Sigmoid colon (tissue), 7 donors: ENCODE data around the gene SLC15A1. TPM values are rescaled to one million over a fixed set of nuclear protein-coding genes. Genes with fewer than 3 reads are reported as not detected.

ENCODE experiments used
- DNase-seq: peaks from one replicate; pipeline ENCODE4 v3.0.0-alpha.2; 2019
- H3K27ac ChIP-seq, 4 donors: fragments of 200-600 bp; sonication (generic); one replicate each; pipeline ENCODE4 v1.5.1; 2016 to 2019; ENCODE audit warnings: mild to moderate bottlenecking in 1 of 4
- H3K27me3 ChIP-seq, 3 donors: fragments of 200-600 bp; sonication (generic); one replicate each; pipeline ENCODE4 v1.5.1; 2019; ENCODE audit warnings: mild to moderate bottlenecking in 1 of 3
- H3K36me3 ChIP-seq, 4 donors: fragments of 200-600 bp; sonication (generic); one replicate each; pipeline ENCODE4 v1.5.1; 2016 to 2019
- H3K4me1 ChIP-seq, 4 donors: fragments of 200-600 bp; sonication (generic); one replicate each; pipeline ENCODE4 v1.5.1; 2017 to 2019
- H3K4me3 ChIP-seq, 4 donors: fragments of 200-600 bp; sonication (generic); one replicate each; pipeline ENCODE4 v1.5.1; 2017 to 2019; ENCODE audit warnings: mild to moderate bottlenecking in 2 of 4, moderate library complexity in 1 of 4
- H3K9me3 ChIP-seq, 4 donors: fragments of 200-600 bp in 3 of 4; sonication (generic) in 3 of 4; one replicate each; pipeline versions ENCODE4 v1.5.1 to v1.6.1; 2013 to 2019
- CTCF ChIP-seq, 4 experiments: fragments of 450-650 bp in 3 of 4; fragments of 200-600 bp in 1 of 4; IDR thresholded peaks; one replicate each; pipeline ENCODE4 v1.5.1; 2016 to 2019; ENCODE audit warnings: antibody characterized with exemption in 4 of 4, mild to moderate bottlenecking in 3 of 4, moderate library complexity in 2 of 4
- EP300 ChIP-seq, 4 donors: sonication (generic); formaldehyde crosslinking; IDR thresholded peaks; one replicate each; pipeline ENCODE4 v1.6.1; 2017; ENCODE audit warnings: antibody characterized with exemption in 4 of 4
- POLR2A ChIP-seq, 2 donors: fragments of 450-650 bp; IDR thresholded peaks; one replicate each; pipeline ENCODE4 v1.6.1; 2016; ENCODE audit warnings: antibody characterized with exemption in 2 of 2, mild to moderate bottlenecking in 2 of 2, moderate library complexity in 2 of 2
- POLR2AphosphoS5 ChIP-seq, 4 donors: sonication (generic); formaldehyde crosslinking; IDR thresholded peaks; one replicate each; pipeline ENCODE4 v1.6.1; 2017; ENCODE audit warnings: antibody characterized with exemption in 4 of 4
- WGBS, 2 donors: extraction: QIAGEN DNeasy Blood & Tissue Kit; methylation state at CpG; one replicate each; pipeline ENCODE4 v1.1.7; 2013; 5-methylcytosine and 5-hydroxymethylcytosine counted together
- intact Hi-C: fragments of 100-400 bp; cut with DNase I; formaldehyde crosslinking; loops from one replicate; pipeline ENCODE4 v1.15.1; 2023
- polyA plus RNA-seq, 3 donors: library from polyadenylated mRNA; stranded (reverse); fragments of 200-250 nt; gene quantifications; one replicate each; pipeline ENCODE4 v1.2.3, GENCODE V29; 2013
- total RNA-seq, 4 donors: library from RNA; depleted of rRNA; stranded (reverse); fragments of >200 nt; gene quantifications; one replicate each; pipeline ENCODE4 v1.1.0, GENCODE V29; 2016
- donor health status: healthy with polysubstance abuse.
- donor health status: Bipolar disorder and iron deficiency.
- donor health status: healthy.

Gene SLC15A1
- total and polyA plus RNA-seq, 7 donors: under 0.01 to 11.1 (median 2.1) TPM; not detected in 2

GRCh38 chr13:98797456-98797855 lies 45.0 kb upstream of the SLC15A1 start:
- Histone ChIP-seq H3K27ac (no peak overlapping the region), H3K4me1 (peaks cover 0 to 10% (median 3%) of the 10 kb centered on the region in 4 donors), H3K4me3 (no peak overlapping the region), H3K9me3 (no peaks in the 10 kb centered on the region), H3K36me3 (peaks cover 4 to 71% (median 23%) of the 10 kb centered on the region in 4 donors), H3K27me3 (no peaks in the 10 kb centered on the region)
- 82 to 90% methylated on average over 6 of the region's 6 CpGs for WGBS, 2 donors
- TF ChIP-seq EP300 (IDR thresholded peaks at IDR 0.05) (no peak), POLR2A (IDR thresholded peaks at IDR 0.05) (no peak), POLR2AphosphoS5 (IDR thresholded peaks at IDR 0.05) (no peak), CTCF (IDR thresholded peaks at IDR 0.05) (no peak)
- no peak for DNase-seq
- intact Hi-C loops: no loop called here

GRCh38 chr13:98796798-98797197 lies 44.3 kb upstream of the SLC15A1 start:
- Histone ChIP-seq H3K9me3 (no peaks in the 10 kb centered on the region), H3K27ac (no peak overlapping the region), H3K4me3 (no peak overlapping the region), H3K36me3 (peaks cover 4 to 71% (median 23%) of the 10 kb centered on the region in 4 donors), H3K4me1 (peaks cover 0 to 10% (median under 1%) of the 10 kb centered on the region in 4 donors), H3K27me3 (no peaks in the 10 kb centered on the region)
- intact Hi-C loops: no loop called here
- DNase-seq: no peak
- 93 to 95% methylated on average over 10 of the region's 10 CpGs for WGBS, 2 donors
- TF ChIP-seq POLR2AphosphoS5 (IDR thresholded peaks at IDR 0.05) (no peak), POLR2A (IDR thresholded peaks at IDR 0.05) (no peak), CTCF (IDR thresholded peaks at IDR 0.05) (no peak), EP300 (IDR thresholded peaks at IDR 0.05) (no peak)

GRCh38 chr13:98796191-98796590 lies 43.7 kb upstream of the SLC15A1 start:
- 93 to 94% methylated on average over 5 of the region's 5 CpGs for WGBS, 2 donors
- Histone ChIP-seq H3K4me3 (no peak overlapping the region), H3K27ac (no peak overlapping the region), H3K4me1 (peaks cover 0 to 8% (median 0%) of the 10 kb centered on the region in 4 donors), H3K27me3 (no peaks in the 10 kb centered on the region), H3K36me3 (peaks cover 4 to 71% (median 23%) of the 10 kb centered on the region in 4 donors), H3K9me3 (no peaks in the 10 kb centered on the region)
- no peak for DNase-seq
- intact Hi-C loops: no loop called here
- no peak for TF ChIP-seq CTCF (IDR thresholded peaks at IDR 0.05)
- no peak for TF ChIP-seq EP300 (IDR thresholded peaks at IDR 0.05)
- no peak for TF ChIP-seq POLR2A (IDR thresholded peaks at IDR 0.05)
- TF ChIP-seq POLR2AphosphoS5 (IDR thresholded peaks at IDR 0.05): no peak

GRCh38 chr13:98795220-98795619 lies 42.7 kb upstream of the SLC15A1 start:
- no peak for DNase-seq
- H3K4me3 ChIP-seq: no peak overlapping the region
- no peaks in the 10 kb centered on the region for H3K9me3 ChIP-seq
- no peak overlapping the region for H3K27ac ChIP-seq
- intact Hi-C loops: no loop called here
- 94 to 96% methylated on average over 6 of the region's 6 CpGs for WGBS, 2 donors
- peaks cover 0 to 8% (median 0%) of the 10 kb centered on the region in 4 donors for H3K4me1 ChIP-seq
- no peaks in the 10 kb centered on the region for H3K27me3 ChIP-seq
- H3K36me3 ChIP-seq: peaks cover 4 to 66% (median 22%) of the 10 kb centered on the region in 4 donors
- TF ChIP-seq POLR2AphosphoS5 (IDR thresholded peaks at IDR 0.05) (no peak), CTCF (IDR thresholded peaks at IDR 0.05) (no peak), EP300 (IDR thresholded peaks at IDR 0.05) (no peak), POLR2A (IDR thresholded peaks at IDR 0.05) (no peak)

GRCh38 chr13:98794498-98794897 lies 42.0 kb upstream of the SLC15A1 start:
- intact Hi-C loops: no loop called here
- no peak for DNase-seq
- no peak overlapping the region for H3K27ac ChIP-seq
- H3K9me3 ChIP-seq: no peaks in the 10 kb centered on the region
- TF ChIP-seq EP300 (IDR thresholded peaks at IDR 0.05) (no peak), CTCF (IDR thresholded peaks at IDR 0.05) (no peak), POLR2AphosphoS5 (IDR thresholded peaks at IDR 0.05) (no peak), POLR2A (IDR thresholded peaks at IDR 0.05) (no peak)
- no peaks in the 10 kb centered on the region for H3K27me3 ChIP-seq
- 96% methylated on average over 12 of the region's 12 CpGs for WGBS, 2 donors
- H3K4me3 ChIP-seq: no peak overlapping the region
- peaks cover 0 to 8% (median 0%) of the 10 kb centered on the region in 4 donors for H3K4me1 ChIP-seq
- H3K36me3 ChIP-seq: peaks cover 4 to 60% (median 18%) of the 10 kb centered on the region in 4 donors
